NCI-H1105 treated with DMSO at 0.1 percent for 48 hours (cell line): ENCODE results near the gene F12.
"Not testable (repeated sequence)": the region's sequence is repeated elsewhere in the genome, so short reads cannot be mapped to it uniquely, and the experiment has no call there.

Source experiments
- DNase-seq: peaks from one replicate; lab custom pipeline; 2025; lab: John Stamatoyannopoulos, UW

The F12 gene

GRCh38 chr5:177432143-177432838 lies 22.9 kb upstream of the F12 start:
- DNase-seq: no peak

GRCh38 chr5:177431317-177432142 lies 22.2 kb upstream of the F12 start:
- no peak for DNase-seq

- no peak for DNase-seq
These were observed 21.6 kb upstream of the F12 start for GRCh38 chr5:177430972-177431316.

GRCh38 chr5:177430140-177430951 lies 21.0 kb upstream of the F12 start:
- no peak for DNase-seq

GRCh38 chr5:177429248-177430040 lies 20.1 kb upstream of the F12 start:
- no peak for DNase-seq

- DNase-seq: no peak
These were observed 19.3 kb upstream of the F12 start for GRCh38 chr5:177428574-177429217.

- DNase-seq: no peak
These were observed 18.7 kb upstream of the F12 start for GRCh38 chr5:177427919-177428573.

GRCh38 chr5:177427211-177427822 lies 18.0 kb upstream of the F12 start:
- DNase-seq: no peak

GRCh38 chr5:177426566-177427210 lies 17.3 kb upstream of the F12 start, which contains the start of gene GRK6:
Gene GRK6 (plus strand): TSS chr5:177426676. CDS start chr5:177426846, 170 bp downstream.
- DNase-seq: no peak

- DNase-seq: peak; percentile 97
These were observed 16.6 kb upstream of the F12 start for GRCh38 chr5:177425801-177426565.

GRCh38 chr5:177425196-177425800 lies 15.9 kb upstream of the F12 start:
- DNase-seq: no peak

- DNase-seq: no peak
These were observed 14.3 kb upstream of the F12 start for GRCh38 chr5:177423671-177424070.

- no peak for DNase-seq
These were observed 11.9 kb upstream of the F12 start for GRCh38 chr5:177421062-177421798.

- DNase-seq: not testable (repeated sequence)
These were observed 11.1 kb upstream of the F12 start for GRCh38 chr5:177420472-177420871.

- no peak for DNase-seq
These were observed 9.7 kb upstream of the F12 start for GRCh38 chr5:177419046-177419445.

GRCh38 chr5:177417081-177417480 lies 7.7 kb upstream of the F12 start:
- DNase-seq: not testable (repeated sequence)

- DNase-seq: no peak
These were observed 5.1 kb upstream of the F12 start for GRCh38 chr5:177414481-177414880.
